ENCODE results near the gene WASHC3.

GRCh38 chr12:102096855-102097254 is 35.1 kb upstream of the WASHC3 start:
- TF ChIP-seq, protein P1, sequence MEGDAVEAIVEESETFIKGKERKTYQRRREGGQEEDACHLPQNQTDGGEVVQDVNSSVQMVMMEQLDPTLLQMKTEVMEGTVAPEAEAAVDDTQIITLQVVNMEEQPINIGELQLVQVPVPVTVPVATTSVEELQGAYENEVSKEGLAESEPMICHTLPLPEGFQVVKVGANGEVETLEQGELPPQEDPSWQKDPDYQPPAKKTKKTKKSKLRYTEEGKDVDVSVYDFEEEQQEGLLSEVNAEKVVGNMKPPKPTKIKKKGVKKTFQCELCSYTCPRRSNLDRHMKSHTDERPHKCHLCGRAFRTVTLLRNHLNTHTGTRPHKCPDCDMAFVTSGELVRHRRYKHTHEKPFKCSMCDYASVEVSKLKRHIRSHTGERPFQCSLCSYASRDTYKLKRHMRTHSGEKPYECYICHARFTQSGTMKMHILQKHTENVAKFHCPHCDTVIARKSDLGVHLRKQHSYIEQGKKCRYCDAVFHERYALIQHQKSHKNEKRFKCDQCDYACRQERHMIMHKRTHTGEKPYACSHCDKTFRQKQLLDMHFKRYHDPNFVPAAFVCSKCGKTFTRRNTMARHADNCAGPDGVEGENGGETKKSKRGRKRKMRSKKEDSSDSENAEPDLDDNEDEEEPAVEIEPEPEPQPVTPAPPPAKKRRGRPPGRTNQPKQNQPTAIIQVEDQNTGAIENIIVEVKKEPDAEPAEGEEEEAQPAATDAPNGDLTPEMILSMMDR (IDR thresholded peaks at IDR 0.05), result no peak
- TF ChIP-seq POLR2AphosphoS5 (IDR thresholded peaks at IDR 0.05) (no peak), POLR2A (IDR thresholded peaks at IDR 0.05) (no peak), EP300 (IDR thresholded peaks at IDR 0.05) (no peak)

All from suprapubic skin (tissue), 4 donors.